COLO668 (cell line): ENCODE measurements around the gene MYBBP1A.
"Not testable (repeated sequence)": the region's sequence is repeated elsewhere in the genome, so short reads cannot be mapped to it uniquely, and the experiment has no call there.

Experiments used
- DNase-seq: peaks from one replicate; lab custom pipeline; 2025; ENCODE audit not compliant: unreplicated experiment; lab: John Stamatoyannopoulos, UW

MYBBP1A gene

GRCh38 chr17:4588898-4589625, 33.9 kb upstream of the MYBBP1A start:
- DNase-seq: no peak

- DNase-seq: no peak
Measured at GRCh38 chr17:4588391-4588790, 33.2 kb upstream of the MYBBP1A start.

- DNase-seq: no peak
Measured at GRCh38 chr17:4587803-4588202, 32.6 kb upstream of the MYBBP1A start.

GRCh38 chr17:4587195-4587594, 32.0 kb upstream of the MYBBP1A start:
- no peak for DNase-seq

GRCh38 chr17:4586043-4586442, 30.9 kb upstream of the MYBBP1A start:
- DNase-seq: peak; percentile 7

- peak; percentile 53 for DNase-seq
Measured at GRCh38 chr17:4585638-4585994, 30.4 kb upstream of the MYBBP1A start.

GRCh38 chr17:4584917-4585637, 29.9 kb upstream of the MYBBP1A start:
- peak; percentile 56 for DNase-seq

- DNase-seq: peak; percentile 47
Measured at GRCh38 chr17:4584101-4584916, 29.1 kb upstream of the MYBBP1A start, which contains the start of gene SMTNL2. Gene SMTNL2, plus strand, starts transcription at chr17:4584529. Its CDS starts 77 bp downstream, at chr17:4584606.

- DNase-seq: peak; percentile 21
Measured at GRCh38 chr17:4583782-4584100, 28.6 kb upstream of the MYBBP1A start.

- DNase-seq: no peak
Measured at GRCh38 chr17:4583206-4583605, 28.0 kb upstream of the MYBBP1A start.

GRCh38 chr17:4582691-4583090, 27.5 kb upstream of the MYBBP1A start:
- no peak for DNase-seq

- DNase-seq: no peak
Measured at GRCh38 chr17:4582101-4582501, 26.9 kb upstream of the MYBBP1A start.

GRCh38 chr17:4580291-4580690, 25.1 kb upstream of the MYBBP1A start:
- no peak for DNase-seq

GRCh38 chr17:4579678-4580077, 24.5 kb upstream of the MYBBP1A start:
- DNase-seq: no peak

GRCh38 chr17:4578349-4578748, 23.2 kb upstream of the MYBBP1A start:
- DNase-seq: not testable (repeated sequence)

GRCh38 chr17:4577386-4577993, 22.3 kb upstream of the MYBBP1A start:
- DNase-seq: no peak

GRCh38 chr17:4576729-4577322, 21.6 kb upstream of the MYBBP1A start:
- DNase-seq: no peak

- no peak for DNase-seq
Measured at GRCh38 chr17:4576161-4576558, 21.0 kb upstream of the MYBBP1A start.

- no peak for DNase-seq
Measured at GRCh38 chr17:4574448-4575045, 19.4 kb upstream of the MYBBP1A start.

- DNase-seq: no peak
Measured at GRCh38 chr17:4573669-4574068, 18.5 kb upstream of the MYBBP1A start.

GRCh38 chr17:4573115-4573514, 17.9 kb upstream of the MYBBP1A start:
- DNase-seq: no peak
